ENCODE measurements around the gene RAB3IL1.

RAB3IL1 gene

GRCh38 chr11:61860054-61860903, 57.1 kb downstream of the RAB3IL1 start:
- H3K27ac ChIP-seq, result no peak overlapping the region
- H3K4me1 ChIP-seq (ENCODE audit: low read depth, poor library complexity, severe bottlenecking), result no peaks in the 10 kb centered on the region
- H3K36me3 ChIP-seq (ENCODE audit: insufficient read depth), result no peaks in the 10 kb centered on the region
- no peaks in the 10 kb centered on the region for H4K20me1 ChIP-seq (ENCODE audit: insufficient read depth)
- H3K4me2 ChIP-seq, result no peak overlapping the region
- H3K9ac ChIP-seq, result no peak overlapping the region
- H3K4me3 ChIP-seq (IDR thresholded peaks at IDR 0.05; ENCODE audit: insufficient read depth, low read depth, low read length), result no peak overlapping the region
- no peak overlapping the region for H2AFZ ChIP-seq (ENCODE audit: low read depth)
- TF ChIP-seq, protein P1, sequence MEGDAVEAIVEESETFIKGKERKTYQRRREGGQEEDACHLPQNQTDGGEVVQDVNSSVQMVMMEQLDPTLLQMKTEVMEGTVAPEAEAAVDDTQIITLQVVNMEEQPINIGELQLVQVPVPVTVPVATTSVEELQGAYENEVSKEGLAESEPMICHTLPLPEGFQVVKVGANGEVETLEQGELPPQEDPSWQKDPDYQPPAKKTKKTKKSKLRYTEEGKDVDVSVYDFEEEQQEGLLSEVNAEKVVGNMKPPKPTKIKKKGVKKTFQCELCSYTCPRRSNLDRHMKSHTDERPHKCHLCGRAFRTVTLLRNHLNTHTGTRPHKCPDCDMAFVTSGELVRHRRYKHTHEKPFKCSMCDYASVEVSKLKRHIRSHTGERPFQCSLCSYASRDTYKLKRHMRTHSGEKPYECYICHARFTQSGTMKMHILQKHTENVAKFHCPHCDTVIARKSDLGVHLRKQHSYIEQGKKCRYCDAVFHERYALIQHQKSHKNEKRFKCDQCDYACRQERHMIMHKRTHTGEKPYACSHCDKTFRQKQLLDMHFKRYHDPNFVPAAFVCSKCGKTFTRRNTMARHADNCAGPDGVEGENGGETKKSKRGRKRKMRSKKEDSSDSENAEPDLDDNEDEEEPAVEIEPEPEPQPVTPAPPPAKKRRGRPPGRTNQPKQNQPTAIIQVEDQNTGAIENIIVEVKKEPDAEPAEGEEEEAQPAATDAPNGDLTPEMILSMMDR (conservative IDR thresholded peaks at IDR 0.05; ENCODE audit: low read depth, low read length), result no peak
- H3K27me3 ChIP-seq (ENCODE audit: insufficient read depth, low read depth), result no peaks in the 10 kb centered on the region
- no peaks in the 10 kb centered on the region for H3K79me2 ChIP-seq (ENCODE audit: insufficient read depth, low read depth)

GRCh38 chr11:61855939-61856680, 61.3 kb downstream of the RAB3IL1 start:
- Histone ChIP-seq H4K20me1 (ENCODE audit: insufficient read depth) (no peaks in the 10 kb centered on the region), H3K79me2 (ENCODE audit: insufficient read depth, low read depth) (no peaks in the 10 kb centered on the region), H3K9ac (no peak overlapping the region), H3K4me2 (no peak overlapping the region), H2AFZ (ENCODE audit: low read depth) (no peak overlapping the region), H3K27me3 (ENCODE audit: insufficient read depth, low read depth) (no peaks in the 10 kb centered on the region), H3K4me3 (IDR thresholded peaks at IDR 0.05; ENCODE audit: insufficient read depth, low read depth, low read length) (no peak overlapping the region), H3K36me3 (ENCODE audit: insufficient read depth) (no peaks in the 10 kb centered on the region), H3K27ac (no peak overlapping the region), H3K4me1 (ENCODE audit: low read depth, poor library complexity, severe bottlenecking) (no peaks in the 10 kb centered on the region)
- TF ChIP-seq, protein P1 (conservative IDR thresholded peaks at IDR 0.05; ENCODE audit: low read depth, low read length), result no peak

DNA sequence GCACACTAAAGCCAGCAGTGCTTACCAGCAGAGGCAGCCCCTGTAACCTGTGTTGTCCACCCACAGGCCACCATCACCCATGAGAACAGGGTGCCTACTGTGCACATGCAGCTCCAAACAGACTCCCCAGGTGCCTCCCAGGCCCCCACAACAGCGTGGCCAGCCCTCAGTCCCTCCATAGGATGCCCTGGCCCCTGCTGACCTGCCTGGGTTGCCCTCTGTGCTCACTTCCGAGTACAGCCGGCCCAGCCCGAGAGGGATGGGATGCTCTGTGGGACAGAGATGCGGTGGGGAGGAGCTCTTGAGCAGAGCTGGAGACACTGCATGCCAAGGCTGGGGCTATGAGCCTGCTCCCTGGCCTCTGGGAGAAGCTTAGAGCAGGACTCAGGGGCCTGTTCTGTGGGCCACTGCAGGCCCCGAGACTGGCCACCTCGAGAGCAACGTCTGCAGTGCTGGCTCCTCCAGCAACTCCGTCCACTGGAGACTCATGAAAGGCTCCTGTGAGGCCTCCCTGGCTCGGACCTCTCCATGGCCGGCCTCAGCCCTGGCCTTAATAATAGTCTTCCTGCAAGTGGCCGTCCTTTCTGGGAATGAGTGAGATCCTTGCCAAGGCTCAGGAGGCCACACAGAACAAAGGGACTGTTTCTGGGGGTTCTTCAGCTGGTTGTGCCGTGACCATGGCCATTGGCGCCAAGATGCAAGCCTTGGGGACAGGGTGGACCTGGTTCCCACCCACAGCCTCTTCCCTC, 62.2 kb downstream of the RAB3IL1 start:
- Histone ChIP-seq H3K4me2 (no peak overlapping the region), H3K36me3 (ENCODE audit: insufficient read depth) (no peaks in the 10 kb centered on the region), H4K20me1 (ENCODE audit: insufficient read depth) (no peaks in the 10 kb centered on the region), H2AFZ (ENCODE audit: low read depth) (no peak overlapping the region), H3K4me3 (IDR thresholded peaks at IDR 0.05; ENCODE audit: insufficient read depth, low read depth, low read length) (no peak overlapping the region), H3K27me3 (ENCODE audit: insufficient read depth, low read depth) (no peaks in the 10 kb centered on the region), H3K79me2 (ENCODE audit: insufficient read depth, low read depth) (no peaks in the 10 kb centered on the region), H3K4me1 (ENCODE audit: low read depth, poor library complexity, severe bottlenecking) (no peaks in the 10 kb centered on the region), H3K27ac (no peak overlapping the region), H3K9ac (no peak overlapping the region)
- TF ChIP-seq, protein P1 (conservative IDR thresholded peaks at IDR 0.05; ENCODE audit: low read depth, low read length), result no peak

DNA sequence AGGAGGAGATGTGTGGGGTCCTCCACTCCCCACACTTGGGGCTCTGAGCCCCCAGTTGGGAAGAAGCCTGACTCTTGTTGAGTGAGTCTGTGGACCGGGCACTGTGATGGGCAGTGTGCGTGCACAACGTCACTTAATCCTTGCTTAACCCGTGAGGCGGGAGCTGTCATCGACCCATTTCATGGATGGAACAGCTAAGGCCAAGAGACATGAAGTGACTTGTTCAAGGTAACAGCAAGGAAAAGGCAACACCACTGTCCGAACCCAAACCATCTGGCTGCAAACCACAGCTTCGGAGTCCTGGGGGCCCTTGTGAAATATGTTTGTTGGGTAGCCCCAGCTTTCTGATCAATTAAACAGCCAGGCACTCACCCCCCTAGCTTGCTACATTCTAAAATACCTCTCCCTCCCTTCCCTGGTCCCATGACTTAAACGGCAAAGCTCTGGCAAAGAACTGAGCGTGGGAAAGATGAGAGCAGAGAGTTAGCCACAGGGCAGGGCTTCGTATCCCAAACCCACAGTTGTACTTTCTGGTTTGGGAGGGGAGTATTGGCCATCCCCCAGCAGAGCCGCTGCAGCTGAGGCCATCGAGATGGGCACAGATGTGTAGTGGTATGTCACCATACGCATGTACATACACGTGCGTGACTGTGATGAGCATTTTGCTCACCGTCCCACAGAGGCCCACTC, 63.0 kb downstream of the RAB3IL1 start:
- TF ChIP-seq, protein P1 (conservative IDR thresholded peaks at IDR 0.05; ENCODE audit: low read depth, low read length), result no peak
- H3K4me2 ChIP-seq, result no peak overlapping the region
- H3K27ac ChIP-seq, result no peak overlapping the region
- no peaks in the 10 kb centered on the region for H4K20me1 ChIP-seq (ENCODE audit: insufficient read depth)
- H3K4me1 ChIP-seq (ENCODE audit: low read depth, poor library complexity, severe bottlenecking), result no peaks in the 10 kb centered on the region
- H3K27me3 ChIP-seq (ENCODE audit: insufficient read depth, low read depth), result no peaks in the 10 kb centered on the region
- H3K9ac ChIP-seq, result no peak overlapping the region
- no peaks in the 10 kb centered on the region for H3K79me2 ChIP-seq (ENCODE audit: insufficient read depth, low read depth)
- H3K36me3 ChIP-seq (ENCODE audit: insufficient read depth), result no peaks in the 10 kb centered on the region
- H3K4me3 ChIP-seq (IDR thresholded peaks at IDR 0.05; ENCODE audit: insufficient read depth, low read depth, low read length), result no peak overlapping the region
- no peak overlapping the region for H2AFZ ChIP-seq (ENCODE audit: low read depth)

Data from KMS-11 (cell line).